K562 (cell line): ENCODE results near the gene RRBP1. TPM values are rescaled to one million over a fixed set of nuclear protein-coding genes. Genes with fewer than 3 reads are reported as not detected.

Experiments
- CREBBP ChIP-seq: IDR thresholded peaks from one replicate; pipeline ENCODE4 v1.6.1; 2012; ENCODE audit warnings: low read depth, mild to moderate bottlenecking, control low read depth, inconsistent platforms, low read length
- DMBX1 ChIP-seq: fragments of 250-450 bp; sonication (Bioruptor Pico); IDR thresholded peaks from 2 replicates; pipeline ENCODE4 v1.8.0; 2022; ENCODE audit warnings: inconsistent platforms, mild to moderate bottlenecking, moderate library complexity, borderline replicate concordance
- EGR1 ChIP-seq: fragments of 450-650 bp; conservative IDR thresholded peaks from 2 replicates; pipeline ENCODE4 v1.6.1; 2017; ENCODE audit warnings: mild to moderate bottlenecking
- EP300 ChIP-seq: IDR thresholded peaks from 2 replicates; pipeline ENCODE4 v1.6.1; 2012; ENCODE audit warnings: low read length, improper control_type of control experiment
- FOS ChIP-seq: IDR thresholded peaks from 3 replicates; pipeline ENCODE4 v1.6.1; 2011; ENCODE audit not compliant: insufficient read length; ENCODE audit errors: extremely low read depth
- GABPA ChIP-seq: fragments of 200-800 bp; sonication (Bioruptor generic); conservative IDR thresholded peaks from 2 replicates; pipeline ENCODE4 v1.6.1; 2016; ENCODE audit warnings: low read depth, missing genetic modification characterization, missing compliant biosample characterization
- HMGN3 ChIP-seq: IDR thresholded peaks from 2 replicates; pipeline ENCODE4 v1.6.1; 2011; ENCODE audit warnings: borderline replicate concordance, low read depth, mild to moderate bottlenecking, mixed read lengths, low read length; ENCODE audit not compliant: insufficient read length; ENCODE audit errors: extremely low read depth
- MAFG ChIP-seq: fragments of 450-650 bp; conservative IDR thresholded peaks from 2 replicates; pipeline ENCODE4 v1.6.1; 2016; ENCODE audit warnings: missing genetic modification characterization, missing compliant biosample characterization
- MCM7 ChIP-seq, 2 experiments: fragments of 450-650 bp; IDR thresholded peaks; 2 replicates each; pipeline ENCODE4 v1.6.1; 2016 to 2018
- MEIS2 ChIP-seq: fragments of 450-650 bp; IDR thresholded peaks from 2 replicates; pipeline ENCODE4 v1.6.1; 2014; ENCODE audit warnings: mild to moderate bottlenecking; ENCODE audit not compliant: partially characterized antibody
- NELFE ChIP-seq: IDR thresholded peaks from 2 replicates; pipeline ENCODE4 v1.6.1; 2011; ENCODE audit warnings: mild to moderate bottlenecking; ENCODE audit not compliant: insufficient read depth, insufficient read length
- PRPF4 ChIP-seq: fragments of 200-400 bp; formaldehyde crosslinking; IDR thresholded peaks from one replicate; pipeline ENCODE4 v1.6.1; 2017; ENCODE audit warnings: low read length, low read depth, mild to moderate bottlenecking; ENCODE audit not compliant: insufficient read depth, poor library complexity, severe bottlenecking
- RB1 ChIP-seq: fragments of 450-650 bp; IDR thresholded peaks from 2 replicates; pipeline ENCODE4 v1.6.1; 2017; ENCODE audit warnings: low read depth, mild to moderate bottlenecking
- RFX1 ChIP-seq: fragments of 450-650 bp; IDR thresholded peaks from 2 replicates; pipeline ENCODE4 v1.6.1; 2016; ENCODE audit warnings: mild to moderate bottlenecking, moderate library complexity
- SIX5 ChIP-seq, 2 experiments: IDR thresholded peaks; 2 replicates each; pipeline ENCODE4 v1.6.1; 2011; ENCODE audit warnings: low read length in 2 of 2, borderline replicate concordance in 1 of 2, low read depth in 1 of 2, mild to moderate bottlenecking in 1 of 2, moderate library complexity in 1 of 2; ENCODE audit not compliant: insufficient read depth in 1 of 2
- SMAD3 ChIP-seq: fragments of 450-650 bp; formaldehyde crosslinking; conservative IDR thresholded peaks from 2 replicates; pipeline ENCODE4 v1.4.0; 2020; ENCODE audit warnings: mild to moderate bottlenecking
- SMARCA5 ChIP-seq: fragments of 450-650 bp; IDR thresholded peaks from 2 replicates; pipeline ENCODE4 v1.6.1; 2016
- TAL1 ChIP-seq: fragments of 450-650 bp; IDR thresholded peaks from 2 replicates; pipeline ENCODE4 v1.6.1; 2016; ENCODE audit warnings: mild to moderate bottlenecking
- ZNF584 ChIP-seq: fragments of 200-800 bp; sonication (Bioruptor generic); IDR thresholded peaks from 2 replicates; pipeline ENCODE4 v1.6.1; 2016; ENCODE audit warnings: low read depth, mild to moderate bottlenecking, missing genetic modification characterization, missing compliant biosample characterization
- ZNF586 ChIP-seq: fragments of 450-650 bp; formaldehyde crosslinking; conservative IDR thresholded peaks from 2 replicates; pipeline ENCODE4 v1.4.0; 2020; ENCODE audit warnings: mild to moderate bottlenecking, moderate library complexity
- polyA plus RNA-seq, 8 experiments: library from polyadenylated mRNA; depleted of rRNA in 4 of 8; stranded (reverse) in 5 of 8; unstranded in 3 of 8; fragments of >200 nt; fragmentation: Nextera tagmentation in 2 of 8; fragmentation: Illumina TruSeq in 1 of 8; extraction: Ambion mirVana in 2 of 8; extraction: Trizol in 1 of 8; gene quantifications; 2 replicates each; pipeline versions ENCODE4 v1.2.1 to v1.2.3, GENCODE V29; 2011 to 2014; ENCODE audit warnings: inconsistent platforms in 1 of 8, missing spikeins in 1 of 8
- total RNA-seq, 7 experiments: library from RNA; depleted of rRNA in 6 of 7; stranded (reverse); fragments of >200 nt in 6 of 7; fragmentation: Illumina TruSeq in 2 of 7; extraction: Trizol in 2 of 7; gene quantifications; 2 replicates each; pipeline versions ENCODE4 v1.2.1 to v1.2.3, GENCODE V29; 2011 to 2021; ENCODE audit warnings: low replicate concordance in 1 of 7
- TF ChIP-seq, protein P1 (sequence below): fragments of 250-450 bp; sonication (Bioruptor Pico); IDR thresholded peaks from 2 replicates; pipeline ENCODE4 v1.8.0; 2022; ENCODE audit warnings: moderate library complexity, mild to moderate bottlenecking, inconsistent platforms
- TF ChIP-seq, protein P2 (sequence below): fragments of 450-650 bp; IDR thresholded peaks from 2 replicates; pipeline ENCODE4 v1.6.1; 2018; ENCODE audit not compliant: partially characterized antibody
- TF ChIP-seq, protein P3 (sequence below): fragments of 450-650 bp; conservative IDR thresholded peaks from 2 replicates; pipeline ENCODE4 v1.6.1; 2016; ENCODE audit warnings: missing genetic modification characterization, low read depth, mild to moderate bottlenecking, missing compliant biosample characterization, moderate library complexity

Gene RRBP1
- total and polyA plus RNA-seq, 9 of the 15 experiments (the other 6 are each of a cell fraction or from before 2014, with no cell fraction given), result 0.84 to 32.0 (median 17.6) TPM

GRCh38 chr20:17569616-17570346, 112.3 kb downstream of the RRBP1 start, which contains the start of gene DSTN (continued):
- no peak for TF ChIP-seq FOS
- TF ChIP-seq MAFG (tag), result no peak
- TF ChIP-seq ZNF584 (CRISPR knock-in tag), result no peak
- TF ChIP-seq SIX5 (IDR thresholded peaks at IDR 0.05; ENCODE audit: borderline replicate concordance in 1 of 2, insufficient read depth in 1 of 2, low read depth in 1 of 2, low read length in 2 of 2), result no peak
- TF ChIP-seq NELFE, result no peak
- TF ChIP-seq TAL1, result no peak
- no peak for TF ChIP-seq MCM7 (IDR thresholded peaks at IDR 0.05)
- TF ChIP-seq, protein P1, sequence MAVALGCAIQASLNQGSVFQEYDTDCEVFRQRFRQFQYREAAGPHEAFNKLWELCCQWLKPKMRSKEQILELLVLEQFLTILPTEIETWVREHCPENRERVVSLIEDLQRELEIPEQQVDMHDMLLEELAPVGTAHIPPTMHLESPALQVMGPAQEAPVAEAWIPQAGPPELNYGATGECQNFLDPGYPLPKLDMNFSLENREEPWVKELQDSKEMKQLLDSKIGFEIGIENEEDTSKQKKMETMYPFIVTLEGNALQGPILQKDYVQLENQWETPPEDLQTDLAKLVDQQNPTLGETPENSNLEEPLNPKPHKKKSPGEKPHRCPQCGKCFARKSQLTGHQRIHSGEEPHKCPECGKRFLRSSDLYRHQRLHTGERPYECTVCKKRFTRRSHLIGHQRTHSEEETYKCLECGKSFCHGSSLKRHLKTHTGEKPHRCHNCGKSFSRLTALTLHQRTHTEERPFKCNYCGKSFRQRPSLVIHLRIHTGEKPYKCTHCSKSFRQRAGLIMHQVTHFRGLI (CRISPR knock-in tag), result no peak
- peak; percentile 25 for TF ChIP-seq HMGN3
- TF ChIP-seq, protein P2, sequence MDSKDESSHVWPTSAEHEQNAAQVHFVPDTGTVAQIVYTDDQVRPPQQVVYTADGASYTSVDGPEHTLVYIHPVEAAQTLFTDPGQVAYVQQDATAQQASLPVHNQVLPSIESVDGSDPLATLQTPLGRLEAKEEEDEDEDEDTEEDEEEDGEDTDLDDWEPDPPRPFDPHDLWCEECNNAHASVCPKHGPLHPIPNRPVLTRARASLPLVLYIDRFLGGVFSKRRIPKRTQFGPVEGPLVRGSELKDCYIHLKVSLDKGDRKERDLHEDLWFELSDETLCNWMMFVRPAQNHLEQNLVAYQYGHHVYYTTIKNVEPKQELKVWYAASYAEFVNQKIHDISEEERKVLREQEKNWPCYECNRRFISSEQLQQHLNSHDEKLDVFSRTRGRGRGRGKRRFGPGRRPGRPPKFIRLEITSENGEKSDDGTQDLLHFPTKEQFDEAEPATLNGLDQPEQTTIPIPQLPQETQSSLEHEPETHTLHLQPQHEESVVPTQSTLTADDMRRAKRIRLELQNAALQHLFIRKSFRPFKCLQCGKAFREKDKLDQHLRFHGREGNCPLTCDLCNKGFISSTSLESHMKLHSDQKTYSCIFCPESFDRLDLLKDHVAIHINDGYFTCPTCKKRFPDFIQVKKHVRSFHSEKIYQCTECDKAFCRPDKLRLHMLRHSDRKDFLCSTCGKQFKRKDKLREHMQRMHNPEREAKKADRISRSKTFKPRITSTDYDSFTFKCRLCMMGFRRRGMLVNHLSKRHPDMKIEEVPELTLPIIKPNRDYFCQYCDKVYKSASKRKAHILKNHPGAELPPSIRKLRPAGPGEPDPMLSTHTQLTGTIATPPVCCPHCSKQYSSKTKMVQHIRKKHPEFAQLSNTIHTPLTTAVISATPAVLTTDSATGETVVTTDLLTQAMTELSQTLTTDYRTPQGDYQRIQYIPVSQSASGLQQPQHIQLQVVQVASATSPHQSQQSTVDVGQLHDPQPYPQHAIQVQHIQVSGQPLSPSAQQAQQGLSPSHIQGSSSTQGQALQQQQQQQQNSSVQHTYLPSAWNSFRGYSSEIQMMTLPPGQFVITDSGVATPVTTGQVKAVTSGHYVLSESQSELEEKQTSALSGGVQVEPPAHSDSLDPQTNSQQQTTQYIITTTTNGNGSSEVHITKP, result peak; percentile 74
- TF ChIP-seq CREBBP, result no peak
- TF ChIP-seq ZNF586 (CRISPR knock-in tag), result no peak
- TF ChIP-seq GABPA (tag), result no peak
- no peak for TF ChIP-seq SMARCA5
- TF ChIP-seq SMAD3, result no peak
- no peak for TF ChIP-seq EP300
- TF ChIP-seq PRPF4, result no peak
- peak; percentile 7; the same call in 1 of the 2 replicates for TF ChIP-seq RB1
- peak; percentile 83 for TF ChIP-seq EGR1
- peak; percentile 97 for TF ChIP-seq RFX1
- TF ChIP-seq, protein P3, sequence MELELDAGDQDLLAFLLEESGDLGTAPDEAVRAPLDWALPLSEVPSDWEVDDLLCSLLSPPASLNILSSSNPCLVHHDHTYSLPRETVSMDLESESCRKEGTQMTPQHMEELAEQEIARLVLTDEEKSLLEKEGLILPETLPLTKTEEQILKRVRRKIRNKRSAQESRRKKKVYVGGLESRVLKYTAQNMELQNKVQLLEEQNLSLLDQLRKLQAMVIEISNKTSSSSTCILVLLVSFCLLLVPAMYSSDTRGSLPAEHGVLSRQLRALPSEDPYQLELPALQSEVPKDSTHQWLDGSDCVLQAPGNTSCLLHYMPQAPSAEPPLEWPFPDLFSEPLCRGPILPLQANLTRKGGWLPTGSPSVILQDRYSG (tag), result no peak
- peak; percentile 47 for TF ChIP-seq MEIS2
- TF ChIP-seq DMBX1 (CRISPR knock-in tag), result no peak
